Heart right ventricle (tissue), 16 donors: ENCODE results near the gene PRKAG2. TPM values are rescaled to one million over a fixed set of nuclear protein-coding genes. Genes with fewer than 3 reads are reported as not detected.
"Not testable (repeated sequence)": the region's sequence is repeated elsewhere in the genome, so short reads cannot be mapped to it uniquely, and the experiment has no call there.

ENCODE experiments used
- ATAC-seq, 8 donors: fragments of 200-7000 bp; cut with Tn5 transposase; one replicate each; pipeline ENCODE4 v1.9.1; 2020; ENCODE audit warnings: mild to moderate bottlenecking in 8 of 8, moderate library complexity in 8 of 8, moderate number of reproducible peaks in 1 of 8
- DNase-seq, 2 donors: peaks; one replicate each; pipeline ENCODE4 v3.0.0-alpha.2; 2020
- H3K27ac ChIP-seq, 10 donors: fragments of 200-600 bp; sonication (generic) in 2 of 10; one replicate each; pipeline versions ENCODE4 v1.5.0 to v1.8.0; 2020 to 2022; ENCODE audit warnings: mild to moderate bottlenecking in 3 of 10
- H3K27me3 ChIP-seq, 7 donors: fragments of 200-600 bp; one replicate each; pipeline ENCODE4 v1.8.0; 2021 to 2022; ENCODE audit warnings: mild to moderate bottlenecking in 2 of 7
- H3K36me3 ChIP-seq, 9 donors: fragments of 200-600 bp; sonication (generic) in 1 of 9; one replicate each; pipeline versions ENCODE4 v1.5.0 to v1.8.0; 2020 to 2022; ENCODE audit warnings: mild to moderate bottlenecking in 2 of 9
- H3K4me1 ChIP-seq, 9 donors: fragments of 200-600 bp; sonication (generic) in 1 of 9; one replicate each; pipeline versions ENCODE4 v1.5.0 to v1.8.0; 2020 to 2022; ENCODE audit warnings: mild to moderate bottlenecking in 4 of 9
- H3K4me3 ChIP-seq, 10 donors: fragments of 200-600 bp; sonication (generic) in 2 of 10; one replicate each; pipeline versions ENCODE4 v1.5.0 to v1.8.0; 2020 to 2022; ENCODE audit warnings: mild to moderate bottlenecking in 7 of 10, moderate library complexity in 2 of 10
- H3K9me3 ChIP-seq, 11 donors: fragments of 200-600 bp in 10 of 11; sonication (generic) in 2 of 11; one replicate each; pipeline versions ENCODE4 v1.5.0 to v1.8.0; 2013 to 2022; ENCODE audit warnings: mild to moderate bottlenecking in 2 of 11, control low read depth in 1 of 11, moderate library complexity in 1 of 11
- WGBS, 2 donors: extraction: QIAGEN DNeasy Blood & Tissue Kit; methylation state at CpG; one replicate each; pipeline ENCODE4 v1.1.7; 2013; ENCODE audit warnings: inconsistent platforms in 1 of 2; 5-methylcytosine and 5-hydroxymethylcytosine counted together
- intact Hi-C, 10 donors: fragments of 100-400 bp; cut with DNase I; formaldehyde crosslinking; loops; one replicate each; pipeline versions ENCODE4 v1.11.1 to v1.14.2; 2022
- polyA plus RNA-seq, 2 donors: library from polyadenylated mRNA; stranded (reverse); fragments of 200-250 nt; gene quantifications; one replicate each; pipeline ENCODE4 v1.2.3, GENCODE V29; 2013
- total RNA-seq, 10 donors: library from RNA; stranded (reverse); fragmentation: NEBNext Ultra II Directional in 3 of 10; extraction: Animal tissue kit (Norgen Biotek cat#: 25700) in 3 of 10; gene quantifications; one replicate each; pipeline versions ENCODE4 v1.2.1 to v1.2.4, GENCODE V29; 2021 to 2023
- TF ChIP-seq, protein P1 (sequence below), 9 donors: fragments of 200-600 bp; sonication (generic) in 2 of 9; IDR thresholded peaks; one replicate each; pipeline versions ENCODE4 v1.5.0 to v1.8.0; 2021 to 2022; ENCODE audit warnings: antibody characterized with exemption in 9 of 9, mild to moderate bottlenecking in 5 of 9, moderate library complexity in 1 of 9
- donor health status: Arrhythmogenic right ventricular cardiomyopathy.
- donor health status: ischemic (EF 13 %, LVEDD 7.1; RV severe dilation, severe dysfunction).
- donor health status: healthy with polysubstance abuse.
- donor health status: DM: no; HTN: yes; CAD: no.
- donor health status: DM: no; HTN: no; CAD: no.
- donor health status: ischemic (EF 25% LVEDD 6.9; RV normal size, moderate dysfunction).
- donor health status: ischemic (EF 25% LVEDD 5.7; RV mildly dilated, moderate dysfunction).
- donor health status: healthy.
- donor health status: DM: yes; HTN: yes; CAD: no.
- donor health status: Ischemic cardiomyopathy.
- donor health status: ischemic (EF 35%, LVEDD 5.7; RV mildly dilated, moderate dysfunction).
- donor health status: nonischemic (EF 11% LVEDD 7.7; RV severe dilation, severe dysfunction).
- donor health status: DM: yes; HTN: yes; CAD: no.
- donor health status: PGD.
- donor health status: ischemic (EF 29% LVEDD 5.4; RV normal size, mild dysfunction).
- donor health status: nonischemic (EF 23%, LVEDD 6.1; RV moderate dilation, normal function).

Gene PRKAG2
- total and polyA plus RNA-seq, 12 donors: 52.4 to 156 (median 114) TPM

DNA sequence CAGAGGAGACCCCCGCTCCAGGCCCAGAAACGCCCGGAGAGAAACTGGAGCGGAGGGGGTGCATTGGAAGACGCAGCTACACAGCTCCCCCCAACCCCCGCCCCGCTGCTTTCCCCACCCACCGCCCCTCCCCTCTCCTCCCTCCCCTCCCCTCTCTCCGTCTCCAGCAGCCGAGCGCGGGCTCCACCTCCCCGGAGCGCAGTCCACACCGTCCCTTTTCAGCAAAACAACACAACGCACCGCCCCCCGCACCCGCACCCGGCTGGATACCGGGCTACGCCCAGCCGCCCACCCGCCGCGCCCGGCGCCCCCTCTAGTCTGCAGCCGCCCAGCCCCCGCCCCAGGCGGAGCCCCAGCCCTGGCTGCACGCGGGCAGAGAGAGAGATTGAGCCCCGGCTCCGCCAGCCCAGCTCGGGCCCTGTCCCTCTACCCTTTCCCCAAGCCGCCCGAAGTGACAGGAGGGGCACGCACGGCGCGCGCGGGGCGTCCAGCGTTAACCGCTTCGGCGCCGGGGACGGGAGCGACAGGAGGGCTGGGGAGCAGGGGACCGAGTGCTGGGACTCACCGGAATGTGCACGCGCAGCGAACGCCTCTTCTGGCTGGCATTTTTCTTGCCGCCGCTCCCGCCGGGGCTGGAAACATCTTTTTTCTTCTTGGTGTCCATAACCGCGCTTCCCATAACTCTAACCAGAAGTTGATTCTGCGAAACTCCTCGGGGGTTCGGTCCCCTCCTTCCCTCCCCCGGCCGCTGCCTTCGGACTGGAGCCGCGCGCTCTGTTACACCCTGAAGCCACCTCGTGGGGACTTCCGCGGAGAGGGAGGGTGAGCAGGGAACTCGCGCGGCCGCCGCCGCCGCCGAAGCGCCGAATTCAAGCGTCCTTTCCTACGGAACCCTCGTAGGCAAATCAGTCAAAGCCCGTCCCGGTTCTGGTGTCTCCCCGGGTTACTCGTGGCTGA is 695 bp downstream of the PRKAG2 start:
- H3K9me3 ChIP-seq: no peaks in the 10 kb centered on the region
- 1% methylated on average over 76 to 93 of the region's 93 CpGs for whole genome bisulfite sequencing, 2 donors
- TF ChIP-seq, protein P1, sequence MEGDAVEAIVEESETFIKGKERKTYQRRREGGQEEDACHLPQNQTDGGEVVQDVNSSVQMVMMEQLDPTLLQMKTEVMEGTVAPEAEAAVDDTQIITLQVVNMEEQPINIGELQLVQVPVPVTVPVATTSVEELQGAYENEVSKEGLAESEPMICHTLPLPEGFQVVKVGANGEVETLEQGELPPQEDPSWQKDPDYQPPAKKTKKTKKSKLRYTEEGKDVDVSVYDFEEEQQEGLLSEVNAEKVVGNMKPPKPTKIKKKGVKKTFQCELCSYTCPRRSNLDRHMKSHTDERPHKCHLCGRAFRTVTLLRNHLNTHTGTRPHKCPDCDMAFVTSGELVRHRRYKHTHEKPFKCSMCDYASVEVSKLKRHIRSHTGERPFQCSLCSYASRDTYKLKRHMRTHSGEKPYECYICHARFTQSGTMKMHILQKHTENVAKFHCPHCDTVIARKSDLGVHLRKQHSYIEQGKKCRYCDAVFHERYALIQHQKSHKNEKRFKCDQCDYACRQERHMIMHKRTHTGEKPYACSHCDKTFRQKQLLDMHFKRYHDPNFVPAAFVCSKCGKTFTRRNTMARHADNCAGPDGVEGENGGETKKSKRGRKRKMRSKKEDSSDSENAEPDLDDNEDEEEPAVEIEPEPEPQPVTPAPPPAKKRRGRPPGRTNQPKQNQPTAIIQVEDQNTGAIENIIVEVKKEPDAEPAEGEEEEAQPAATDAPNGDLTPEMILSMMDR (IDR thresholded peaks at IDR 0.05): peak in 1 of 9 donors; percentile 3
- ATAC-seq: peak; percentile 75 to 90 (median 87)
- H3K4me1 ChIP-seq: peaks cover 0 to 34% (median 21%) of the 10 kb centered on the region in 9 donors
- H3K27ac ChIP-seq: peak overlapping the region; percentile 80 to 97 (median 95)
- H3K4me3 ChIP-seq: peak overlapping the region; percentile 33 to 95 (median 80)
- intact Hi-C loops: loop anchor here in 4 of 10 donors (5.0 to 10.0 kb wide), 4 partner anchors 51 to 151 kb away; partner anchors contain the start of gene GALNT11 (in 1 of the 4)
- H3K27me3 ChIP-seq: peaks cover 0 to 10% (median 8%) of the 10 kb centered on the region in 7 donors
- H3K36me3 ChIP-seq: no peaks in the 10 kb centered on the region
- peak; percentile 82 to 86 for DNase-seq

- Histone ChIP-seq H3K27ac (peak overlapping the region in 6 of 10 donors; percentile 92 to 97 (median 94)), H3K4me1 (peaks cover 2 to 50% (median 30%) of the 10 kb centered on the region in 9 donors), H3K4me3 (peak overlapping the region in 6 of 10 donors; percentile 65 to 95 (median 88)), H3K27me3 (peaks cover 0 to 10% (median 8%) of the 10 kb centered on the region in 7 donors)
- H3K36me3 ChIP-seq, H3K9me3 ChIP-seq, DNase-seq, ATAC-seq: not testable (repeated sequence)
- 77 to 81% methylated on average over 4 of the region's 4 CpGs for WGBS, 2 donors
- intact Hi-C loops: loop anchor here in 2 of 10 donors (10.0 kb wide), 1 partner anchor 90 kb away; no protein-coding TSS in a partner anchor
Measured at GRCh38 chr7:151874479-151874878, 2.4 kb downstream of the PRKAG2 start.

DNA sequence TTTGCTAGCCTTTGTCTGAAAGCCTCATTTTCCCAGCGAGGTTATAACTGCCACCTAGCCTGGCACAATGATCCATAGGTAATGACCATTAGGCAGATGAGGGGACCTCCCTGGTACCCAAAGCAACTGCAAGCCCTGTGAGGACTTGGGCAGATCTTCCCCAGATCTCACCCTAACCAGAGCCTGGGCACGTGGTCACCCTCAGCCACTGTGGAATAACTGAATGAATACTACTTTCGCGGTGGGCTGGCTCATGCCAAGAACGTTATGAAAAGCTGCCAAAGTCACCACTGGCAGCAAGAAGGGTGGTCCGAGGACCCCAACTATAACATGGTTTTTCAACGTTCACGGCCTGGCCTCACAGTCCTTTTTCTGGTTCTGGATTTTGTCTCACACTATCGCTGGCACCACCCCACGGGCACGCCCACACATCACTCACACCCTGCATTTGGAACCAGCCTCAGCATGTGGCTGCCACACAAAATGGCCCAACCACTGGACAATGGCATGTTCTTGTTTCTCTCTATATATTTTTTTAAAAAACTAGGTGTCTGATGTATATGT is 3.4 kb downstream of the PRKAG2 start:
- H3K27ac ChIP-seq: peak overlapping the region in 7 of 10 donors; percentile 5 to 61 (median 25)
- H3K27me3 ChIP-seq: peaks cover 0 to 10% (median 8%) of the 10 kb centered on the region in 7 donors
- intact Hi-C loops: loop anchor here in 2 of 10 donors (10.0 kb wide), 1 partner anchor 89 kb away; no protein-coding TSS in a partner anchor
- WGBS, 2 donors: 41 to 58% methylated on average over 11 of the region's 11 CpGs
- ATAC-seq (no peak), DNase-seq (peak; percentile 57 to 58)
- no peak overlapping the region for H3K4me3 ChIP-seq
- H3K4me1 ChIP-seq: peaks cover 3 to 60% (median 37%) of the 10 kb centered on the region in 9 donors
- H3K9me3 ChIP-seq: no peaks in the 10 kb centered on the region
- TF ChIP-seq, protein P1 (IDR thresholded peaks at IDR 0.05): no peak
- H3K36me3 ChIP-seq: no peaks in the 10 kb centered on the region

GRCh38 chr7:151872531-151873401 is 4.1 kb downstream of the PRKAG2 start:
- intact Hi-C loops: loop anchor here in 2 of 10 donors (10.0 kb wide), 1 partner anchor 88 kb away; no protein-coding TSS in a partner anchor
- H3K4me3 ChIP-seq: no peak overlapping the region
- H3K27ac ChIP-seq: peak overlapping the region in 7 of 10 donors; percentile 5 to 61 (median 25)
- no peak for ATAC-seq
- H3K27me3 ChIP-seq: peaks cover 0 to 4% (median under 1%) of the 10 kb centered on the region in 7 donors
- no peaks in the 10 kb centered on the region for H3K36me3 ChIP-seq
- TF ChIP-seq, protein P1 (IDR thresholded peaks at IDR 0.05): no peak
- 88 to 89% methylated on average over 16 of the region's 16 CpGs for WGBS, 2 donors
- no peaks in the 10 kb centered on the region for H3K9me3 ChIP-seq
- DNase-seq: no peak
- H3K4me1 ChIP-seq: peaks cover 3 to 61% (median 39%) of the 10 kb centered on the region in 9 donors
